ENCODE results near the gene MN1. TPM values are rescaled to one million over a fixed set of nuclear protein-coding genes. Genes with fewer than 3 reads are reported as not detected.

MN1 gene
- total RNA-seq, 2 experiments from 2014 or later: 0.04 to 0.10 TPM

Other genes with a start within 250 kb of the MN1 start
- 100 to 1,000 TPM; 150 to 153 TPM for gene PITPNB, start 117.5 kb upstream of the MN1 start, total RNA-seq